Muscle layer of colon (tissue), 2 donors: Measurements from ENCODE around the gene CD19.
A peak's percentile ranks its signal among the peaks of the same experiment; 100 is the strongest.
"Not testable (repeated sequence)": the region's sequence is repeated elsewhere in the genome, so short reads cannot be mapped to it uniquely, and the experiment has no call there.

Source experiments
- H3K27ac ChIP-seq: one replicate; pipeline ENCODE4 v1.7.0; 2013; ENCODE audit warnings: low read depth, mild to moderate bottlenecking, low read length, moderate library complexity
- H3K27me3 ChIP-seq, 2 donors: one replicate each; pipeline ENCODE4 v1.7.0; 2013; ENCODE audit warnings: low read length in 2 of 2, mild to moderate bottlenecking in 2 of 2; ENCODE audit not compliant: insufficient read depth in 2 of 2, control insufficient read depth in 1 of 2
- H3K36me3 ChIP-seq: one replicate; pipeline ENCODE4 v1.7.0; 2013; ENCODE audit warnings: mild to moderate bottlenecking, low read length; ENCODE audit not compliant: insufficient read depth
- H3K4me1 ChIP-seq: one replicate; pipeline ENCODE4 v1.7.0; 2013; ENCODE audit warnings: mild to moderate bottlenecking, low read length; ENCODE audit not compliant: insufficient read depth
- H3K4me3 ChIP-seq, 2 donors: one replicate each; pipeline ENCODE4 v1.7.0; 2013; ENCODE audit warnings: low read length in 2 of 2, low read depth in 1 of 2, mild to moderate bottlenecking in 1 of 2, moderate library complexity in 1 of 2
- H3K9ac ChIP-seq: one replicate; pipeline ENCODE4 v1.7.0; 2013; ENCODE audit warnings: low read length
- H3K9me3 ChIP-seq: one replicate; pipeline ENCODE4 v1.7.0; 2013; ENCODE audit warnings: mild to moderate bottlenecking, low read length
- donor health status: abdominal sarcoma.
- donor health status: Adenocarcinoma of cecum.

The CD19 gene

GRCh38 chr16:28974437-28975157 lies 42.8 kb downstream of the CD19 start, which contains the start of gene SPNS1:
Gene SPNS1, plus strand, starts transcription at chr16:28974778. Its CDS starts 374 bp downstream, at chr16:28975152.
- H3K36me3 ChIP-seq, result peaks cover 16% of the 10 kb centered on the region
- H3K27me3 ChIP-seq, result no peaks in the 10 kb centered on the region
- H3K9ac ChIP-seq, result peak within 1 kb of the TSS; percentile 80
- peaks cover 15% of the 10 kb centered on the region for H3K4me1 ChIP-seq
- H3K27ac ChIP-seq, result peak within 1 kb of the TSS; percentile 83
- peak within 1 kb of the TSS; percentile 92 to 97 for H3K4me3 ChIP-seq
- no peaks in the 10 kb centered on the region for H3K9me3 ChIP-seq

GRCh38 chr16:28975158-28975599 lies 43.4 kb downstream of the CD19 start:
- no peaks in the 10 kb centered on the region for H3K27me3 ChIP-seq
- H3K27ac ChIP-seq, result peak overlapping the region; percentile 55
- peaks cover 16% of the 10 kb centered on the region for H3K36me3 ChIP-seq
- no peaks in the 10 kb centered on the region for H3K9me3 ChIP-seq
- H3K4me3 ChIP-seq, result peak overlapping the region; percentile 92 to 97
- H3K4me1 ChIP-seq, result peaks cover 15% of the 10 kb centered on the region
- peak overlapping the region; percentile 80 for H3K9ac ChIP-seq

DNA sequence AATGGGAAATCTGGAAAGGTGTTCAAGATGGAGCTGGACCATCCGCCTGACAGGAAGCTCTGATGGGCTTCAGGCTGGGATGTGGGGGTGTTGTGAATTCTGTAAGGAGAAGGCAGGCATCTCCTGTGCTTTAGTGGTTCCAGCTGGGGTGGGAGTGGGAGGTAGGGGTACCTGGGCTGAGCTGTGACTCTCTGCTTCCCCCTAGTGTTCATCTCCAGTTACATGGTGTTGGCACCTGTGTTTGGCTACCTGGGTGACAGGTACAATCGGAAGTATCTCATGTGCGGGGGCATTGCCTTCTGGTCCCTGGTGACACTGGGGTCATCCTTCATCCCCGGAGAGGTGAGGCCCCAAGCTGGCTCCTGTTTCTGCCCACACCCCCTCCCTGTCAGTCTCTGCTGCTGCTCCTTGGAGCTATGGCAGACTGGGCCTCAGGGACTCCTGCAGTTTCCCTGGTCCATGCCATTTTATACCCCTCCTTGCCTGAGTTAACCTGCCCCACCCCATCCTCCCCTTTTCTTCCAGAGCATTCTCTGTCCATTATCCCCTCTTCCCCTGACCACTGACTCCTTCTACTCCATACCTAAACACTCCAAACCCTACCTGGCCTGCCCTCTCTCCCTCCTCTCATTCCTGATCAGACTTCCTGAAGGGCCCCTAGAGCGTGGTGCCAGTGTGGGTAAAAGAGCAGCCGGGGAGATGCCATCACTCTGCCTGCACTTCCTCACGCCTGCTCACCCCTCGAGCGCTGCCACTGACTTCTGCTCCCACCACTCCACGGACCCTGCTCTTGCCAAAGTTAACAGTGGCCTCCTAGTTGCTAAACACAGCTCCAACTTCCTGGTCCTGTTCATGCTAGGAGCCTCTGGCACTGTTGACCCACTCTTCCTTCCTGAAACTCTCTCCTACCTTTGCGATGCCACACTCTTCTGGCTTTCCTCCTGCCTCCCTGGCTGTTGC lies 46.2 kb downstream of the CD19 start:
- Histone ChIP-seq H3K9me3 (no peaks in the 10 kb centered on the region), H3K9ac (no peak overlapping the region), H3K27me3 (no peaks in the 10 kb centered on the region), H3K4me1 (peaks cover 15% of the 10 kb centered on the region), H3K27ac (no peak overlapping the region), H3K4me3 (no peak overlapping the region), H3K36me3 (peaks cover 39% of the 10 kb centered on the region)

DNA sequence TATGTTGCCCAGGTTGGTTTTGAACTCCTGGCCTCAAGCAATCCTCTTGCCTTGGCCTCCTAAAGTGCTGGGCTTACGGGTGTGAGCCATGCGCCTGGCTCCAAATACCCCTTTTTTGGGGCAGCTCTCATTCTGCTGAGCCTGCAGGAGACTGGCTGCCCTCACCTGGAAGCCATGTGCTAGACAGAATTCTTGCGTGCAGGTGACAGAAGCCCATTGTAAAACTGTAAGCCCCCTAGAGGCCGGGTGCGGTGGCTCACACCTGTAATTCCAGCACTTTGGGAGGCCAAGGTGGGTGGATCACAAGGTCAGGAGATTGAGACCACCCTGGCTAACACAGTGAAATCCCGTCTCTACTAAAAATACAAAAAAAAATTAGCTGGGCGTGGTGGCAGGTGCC lies 48.6 kb downstream of the CD19 start:
- H3K27ac ChIP-seq, H3K4me1 ChIP-seq, H3K9me3 ChIP-seq, H3K4me3 ChIP-seq, H3K9ac ChIP-seq, H3K27me3 ChIP-seq: not testable (repeated sequence)
- H3K36me3 ChIP-seq, result peaks cover 53% of the 10 kb centered on the region

DNA sequence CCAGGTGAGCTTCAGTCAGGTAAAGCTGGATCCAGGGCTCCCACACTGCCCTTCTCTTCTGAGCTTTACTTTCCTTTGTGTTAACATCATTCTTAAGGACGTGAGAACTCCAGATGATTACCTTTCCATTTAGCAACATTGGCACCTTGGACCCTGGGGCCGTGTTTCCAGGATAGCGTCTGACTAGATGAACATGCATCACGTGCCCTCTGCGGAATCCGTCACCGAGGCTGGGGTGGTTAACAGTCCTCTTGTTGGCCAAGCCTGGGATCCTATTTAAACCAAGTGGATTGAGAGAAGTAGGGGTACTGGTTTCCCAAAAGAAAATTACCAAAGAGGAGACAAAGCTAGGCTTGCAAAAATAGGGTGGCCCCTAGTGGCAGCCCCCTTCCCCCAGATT lies 49.2 kb downstream of the CD19 start:
- Histone ChIP-seq H3K36me3 (peaks cover 53% of the 10 kb centered on the region), H3K4me3 (no peak overlapping the region), H3K9me3 (no peaks in the 10 kb centered on the region), H3K27me3 (no peaks in the 10 kb centered on the region), H3K4me1 (peaks cover 3% of the 10 kb centered on the region), H3K9ac (no peak overlapping the region), H3K27ac (no peak overlapping the region)

- Histone ChIP-seq H3K36me3 (peaks cover 56% of the 10 kb centered on the region), H3K9ac (no peak overlapping the region), H3K27ac (no peak overlapping the region), H3K4me1 (no peaks in the 10 kb centered on the region), H3K9me3 (no peaks in the 10 kb centered on the region), H3K4me3 (no peak overlapping the region), H3K27me3 (no peaks in the 10 kb centered on the region)
Measured at GRCh38 chr16:28981517-28981916, 49.7 kb downstream of the CD19 start.

GRCh38 chr16:28982418-28982817 lies 50.6 kb downstream of the CD19 start:
- H3K27me3 ChIP-seq, result no peaks in the 10 kb centered on the region
- no peak overlapping the region for H3K27ac ChIP-seq
- peaks cover 4% of the 10 kb centered on the region for H3K9me3 ChIP-seq
- no peaks in the 10 kb centered on the region for H3K4me1 ChIP-seq
- H3K36me3 ChIP-seq, result peaks cover 55% of the 10 kb centered on the region
- H3K4me3 ChIP-seq, result no peak overlapping the region
- H3K9ac ChIP-seq, result no peak overlapping the region

- no peak overlapping the region for H3K9ac ChIP-seq
- H3K27me3 ChIP-seq, result no peaks in the 10 kb centered on the region
- H3K27ac ChIP-seq, result no peak overlapping the region
- no peak overlapping the region for H3K4me3 ChIP-seq
- peaks cover 4% of the 10 kb centered on the region for H3K9me3 ChIP-seq
- peaks cover 54% of the 10 kb centered on the region for H3K36me3 ChIP-seq
- H3K4me1 ChIP-seq, result no peaks in the 10 kb centered on the region
Measured at GRCh38 chr16:28982949-28983348, 51.2 kb downstream of the CD19 start.

- H3K27me3 ChIP-seq, result no peaks in the 10 kb centered on the region
- no peak overlapping the region for H3K27ac ChIP-seq
- H3K36me3 ChIP-seq, result peaks cover 47% of the 10 kb centered on the region
- H3K4me3 ChIP-seq, result no peak overlapping the region
- no peak overlapping the region for H3K9ac ChIP-seq
- H3K4me1 ChIP-seq, result no peaks in the 10 kb centered on the region
- H3K9me3 ChIP-seq, result peaks cover 4% of the 10 kb centered on the region
Measured at GRCh38 chr16:28983644-28984043, 51.9 kb downstream of the CD19 start.

DNA sequence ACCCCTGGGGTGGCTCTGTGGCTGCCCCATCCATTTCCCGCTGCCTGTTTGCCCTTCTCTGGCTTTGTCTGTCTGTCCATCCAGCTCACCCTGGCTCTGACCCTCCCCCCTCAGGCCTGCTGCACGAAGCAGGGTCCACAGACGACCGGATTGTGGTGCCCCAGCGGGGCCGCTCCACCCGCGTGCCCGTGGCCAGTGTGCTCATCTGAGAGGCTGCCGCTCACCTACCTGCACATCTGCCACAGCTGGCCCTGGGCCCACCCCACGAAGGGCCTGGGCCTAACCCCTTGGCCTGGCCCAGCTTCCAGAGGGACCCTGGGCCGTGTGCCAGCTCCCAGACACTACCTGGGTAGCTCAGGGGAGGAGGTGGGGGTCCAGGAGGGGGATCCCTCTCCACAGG lies 52.3 kb downstream of the CD19 start:
- Histone ChIP-seq H3K27me3 (no peaks in the 10 kb centered on the region), H3K9ac (no peak overlapping the region), H3K36me3 (peaks cover 45% of the 10 kb centered on the region), H3K4me1 (no peaks in the 10 kb centered on the region), H3K27ac (no peak overlapping the region), H3K9me3 (peaks cover 4% of the 10 kb centered on the region), H3K4me3 (no peak overlapping the region)

DNA sequence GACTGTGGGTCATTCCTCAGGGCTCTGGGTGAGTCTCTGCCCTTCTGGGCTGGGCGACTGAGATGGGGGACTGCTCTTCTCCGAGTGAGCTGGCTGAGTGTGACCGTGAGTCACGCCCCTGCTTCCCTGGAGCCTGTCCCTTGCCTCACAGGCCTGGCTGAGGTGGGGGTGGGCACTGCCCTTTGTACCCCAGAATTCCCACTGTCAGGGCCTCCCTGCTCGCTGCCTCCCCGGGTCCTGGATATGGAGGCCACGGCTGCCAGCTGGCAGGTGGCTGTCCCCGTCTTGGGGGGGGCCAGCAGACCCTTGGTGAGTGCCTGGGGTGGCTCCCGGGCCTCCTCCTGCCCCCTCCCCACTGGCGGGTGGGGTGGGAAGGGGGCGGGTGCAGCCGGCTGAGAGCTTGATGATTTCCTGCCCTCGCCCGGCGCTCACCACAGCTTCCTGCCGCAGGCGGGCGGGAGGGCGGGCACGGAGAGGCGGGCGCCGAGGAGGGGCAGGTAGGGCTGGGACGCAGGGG lies 52.9 kb downstream of the CD19 start, which contains the start of gene LAT:
Gene LAT (plus strand): TSS at position 434 of the 517 bp plus-strand sequence. CDS start 366 bp downstream, outside the sequence.
- Histone ChIP-seq H3K9me3 (peaks cover 4% of the 10 kb centered on the region), H3K4me1 (no peaks in the 10 kb centered on the region), H3K4me3 (no peak within 1 kb of the TSS), H3K27me3 (no peaks in the 10 kb centered on the region), H3K9ac (no peak within 1 kb of the TSS), H3K36me3 (peaks cover 45% of the 10 kb centered on the region), H3K27ac (no peak within 1 kb of the TSS)
